Mucosa of descending colon (tissue), 3 donors: ENCODE results near the gene RABEP1. TPM values are rescaled to one million over a fixed set of nuclear protein-coding genes. Genes with fewer than 3 reads are reported as not detected.
A peak's percentile ranks its signal among the peaks of the same experiment; 100 is the strongest.
"Not testable (repeated sequence)": the region's sequence is repeated elsewhere in the genome, so short reads cannot be mapped to it uniquely, and the experiment has no call there.

Experiments used
- ATAC-seq: fragments of 200-7000 bp; cut with Tn5 transposase; one replicate; pipeline ENCODE4 v1.9.1; 2020; ENCODE audit warnings: mild to moderate bottlenecking, moderate library complexity
- DNase-seq, 3 donors: peaks; one replicate each; pipeline ENCODE4 v3.0.0-alpha.2; 2020
- H3K36me3 ChIP-seq: fragments of 200-600 bp; one replicate; pipeline ENCODE4 v1.8.0; 2021; ENCODE audit warnings: low read depth, mild to moderate bottlenecking
- H3K4me1 ChIP-seq: fragments of 200-600 bp; one replicate; pipeline ENCODE4 v1.8.0; 2021; ENCODE audit warnings: low read depth, mild to moderate bottlenecking
- H3K4me3 ChIP-seq: fragments of 200-600 bp; one replicate; pipeline ENCODE4 v1.8.0; 2021; ENCODE audit warnings: mild to moderate bottlenecking
- H3K9me3 ChIP-seq: fragments of 200-600 bp; one replicate; pipeline ENCODE4 v1.8.0; 2021; ENCODE audit warnings: mild to moderate bottlenecking
- intact Hi-C, 2 donors: fragments of 100-400 bp; cut with DNase I in 1 of 2; cut with micrococcal nuclease in 1 of 2; formaldehyde crosslinking; loops; one replicate each; pipeline versions ENCODE4 v1.11.0 to v1.11.1; 2022; cut with DNase I, micrococcal nuclease
- total RNA-seq, 3 donors: library from RNA; stranded (reverse); fragmentation: NEBNext Ultra II Directional in 2 of 3; extraction: Animal tissue kit (Norgen Biotek cat#: 25700) in 2 of 3; gene quantifications; one replicate each; pipeline versions ENCODE4 v1.2.1 to v1.2.4, GENCODE V29; 2021 to 2023
- TF ChIP-seq, protein P1 (sequence below): fragments of 200-600 bp; IDR thresholded peaks from one replicate; pipeline ENCODE4 v1.8.0; 2022; ENCODE audit warnings: antibody characterized with exemption, mild to moderate bottlenecking
- donor health status: DM: no; HTN: no; CAD: no; lungs with moderate emphysema.
- donor health status: DM: no; HTN: no; CAD: no.
- donor health status: DM: no; HTN: yes; CAD: no.

Gene RABEP1
- total RNA-seq, 3 donors from 2014 or later, result 24.9 to 53.4 (median 30.7) TPM

DNA sequence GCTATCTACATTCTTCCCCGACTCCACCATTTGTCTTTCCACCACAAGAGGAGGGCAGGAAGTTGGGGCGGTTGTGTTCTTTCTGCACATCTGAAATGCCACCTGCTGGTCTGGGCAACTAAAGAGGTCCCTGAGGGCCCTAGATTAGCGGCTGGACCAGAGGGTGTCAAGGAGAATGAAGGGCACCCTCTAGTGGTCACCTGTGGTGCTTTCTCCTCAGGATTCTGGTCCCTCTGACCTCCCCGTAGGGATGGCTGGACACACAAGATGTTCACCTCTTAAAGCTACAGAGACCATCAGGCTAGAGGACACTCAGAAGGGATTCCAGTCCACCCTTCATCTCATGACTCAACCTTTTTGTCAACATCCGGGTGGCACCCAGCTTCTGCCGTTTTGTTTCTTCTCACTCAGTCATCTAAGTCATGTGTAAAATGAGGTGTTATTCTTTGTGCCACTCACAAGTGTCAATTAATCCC, 44.5 kb upstream of the RABEP1 start:
- H3K4me1 ChIP-seq, result peaks cover 12% of the 10 kb centered on the region
- ATAC-seq (peak; percentile 73), DNase-seq (peak in 2 of 3 donors; percentile 41 to 82)
- H3K4me3 ChIP-seq, result no peak overlapping the region
- H3K9me3 ChIP-seq, result no peaks in the 10 kb centered on the region
- no peaks in the 10 kb centered on the region for H3K36me3 ChIP-seq
- intact Hi-C loops, result no loop called here
- TF ChIP-seq, protein P1, sequence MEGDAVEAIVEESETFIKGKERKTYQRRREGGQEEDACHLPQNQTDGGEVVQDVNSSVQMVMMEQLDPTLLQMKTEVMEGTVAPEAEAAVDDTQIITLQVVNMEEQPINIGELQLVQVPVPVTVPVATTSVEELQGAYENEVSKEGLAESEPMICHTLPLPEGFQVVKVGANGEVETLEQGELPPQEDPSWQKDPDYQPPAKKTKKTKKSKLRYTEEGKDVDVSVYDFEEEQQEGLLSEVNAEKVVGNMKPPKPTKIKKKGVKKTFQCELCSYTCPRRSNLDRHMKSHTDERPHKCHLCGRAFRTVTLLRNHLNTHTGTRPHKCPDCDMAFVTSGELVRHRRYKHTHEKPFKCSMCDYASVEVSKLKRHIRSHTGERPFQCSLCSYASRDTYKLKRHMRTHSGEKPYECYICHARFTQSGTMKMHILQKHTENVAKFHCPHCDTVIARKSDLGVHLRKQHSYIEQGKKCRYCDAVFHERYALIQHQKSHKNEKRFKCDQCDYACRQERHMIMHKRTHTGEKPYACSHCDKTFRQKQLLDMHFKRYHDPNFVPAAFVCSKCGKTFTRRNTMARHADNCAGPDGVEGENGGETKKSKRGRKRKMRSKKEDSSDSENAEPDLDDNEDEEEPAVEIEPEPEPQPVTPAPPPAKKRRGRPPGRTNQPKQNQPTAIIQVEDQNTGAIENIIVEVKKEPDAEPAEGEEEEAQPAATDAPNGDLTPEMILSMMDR, result peak; percentile 39

DNA sequence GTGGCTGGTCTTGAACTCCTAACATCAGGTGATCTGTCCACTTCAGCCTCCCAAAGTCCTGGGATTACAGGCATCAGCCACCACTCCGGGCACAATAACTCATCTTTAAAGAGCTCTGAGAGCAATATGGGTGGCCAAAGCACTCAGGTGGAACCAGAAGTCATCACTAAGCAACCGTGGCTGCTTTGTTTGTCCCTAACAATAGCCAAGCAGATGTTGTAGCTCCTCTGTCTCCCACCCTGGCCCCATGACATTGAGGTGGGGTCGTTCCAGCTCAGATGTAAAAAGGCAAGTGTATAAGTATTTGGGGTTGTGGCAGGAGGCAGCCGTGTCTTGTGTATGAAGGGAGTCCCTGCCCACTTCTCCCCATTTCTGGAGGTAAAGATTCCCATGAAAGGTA, 43.8 kb upstream of the RABEP1 start:
- no peaks in the 10 kb centered on the region for H3K36me3 ChIP-seq
- H3K4me3 ChIP-seq, result no peak overlapping the region
- intact Hi-C loops, result no loop called here
- TF ChIP-seq, protein P1, result no peak
- DNase-seq (no peak), ATAC-seq (no peak)
- no peaks in the 10 kb centered on the region for H3K9me3 ChIP-seq
- H3K4me1 ChIP-seq, result peaks cover 14% of the 10 kb centered on the region

DNA sequence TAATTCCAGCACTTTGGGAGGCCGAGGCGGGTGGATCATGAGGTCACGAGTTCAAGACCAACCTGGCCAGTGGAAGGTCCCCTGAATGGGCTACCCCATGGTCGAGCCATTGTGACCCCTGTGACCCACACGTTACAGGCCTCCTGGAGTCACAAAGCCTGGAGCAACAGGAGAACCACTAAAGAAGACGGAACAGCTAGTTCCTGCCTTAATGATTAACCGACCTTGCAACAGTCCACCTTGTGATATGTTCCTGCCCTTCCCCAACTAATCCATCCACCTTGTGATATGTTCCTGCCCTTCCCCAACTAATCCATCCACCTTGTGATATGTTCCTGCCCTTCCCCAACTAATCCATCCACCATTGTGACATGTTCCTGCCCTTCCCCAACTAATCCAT, 42.3 kb upstream of the RABEP1 start:
- DNase-seq, ATAC-seq, H3K36me3 ChIP-seq, H3K4me3 ChIP-seq, intact Hi-C loops, H3K9me3 ChIP-seq: not testable (repeated sequence)
- peaks cover 14% of the 10 kb centered on the region for H3K4me1 ChIP-seq

DNA sequence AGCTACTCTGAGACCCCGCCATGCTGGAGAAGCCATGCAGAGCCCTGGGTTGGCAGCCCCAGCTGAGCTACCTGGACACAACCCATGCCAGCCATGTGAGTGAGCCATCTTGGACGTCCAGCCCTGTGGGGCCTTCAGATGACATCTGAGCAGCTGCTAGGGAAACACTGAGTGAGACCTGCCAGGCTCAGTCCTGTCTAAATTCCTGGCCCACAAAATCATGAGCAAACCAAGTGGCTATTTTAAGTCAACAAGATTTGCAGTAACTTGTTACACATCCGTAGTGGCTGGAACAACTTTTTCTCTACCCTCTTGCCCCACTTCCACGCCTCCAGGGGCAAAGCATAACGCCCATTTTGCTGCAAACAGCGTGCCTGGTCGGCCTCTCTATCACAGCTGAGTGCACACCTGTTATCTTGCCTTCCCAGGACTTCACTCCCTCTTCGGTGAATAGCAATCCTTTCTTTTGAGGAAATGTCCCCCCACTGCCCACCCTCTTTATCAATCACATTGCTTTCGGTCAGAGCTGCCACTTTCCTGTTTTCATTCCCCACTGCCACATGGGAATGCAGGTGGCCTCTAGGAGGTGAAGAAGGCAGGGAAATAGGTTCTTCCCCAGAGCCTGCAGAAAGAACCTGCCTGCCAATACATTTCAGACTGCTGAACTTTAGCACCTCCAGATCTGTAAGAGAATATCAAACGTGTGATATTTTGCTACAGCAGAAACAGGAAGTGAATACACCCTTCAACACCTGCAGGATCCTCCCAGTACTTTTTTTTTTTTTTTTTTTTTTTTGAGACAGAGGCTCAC, 40.0 kb upstream of the RABEP1 start:
- intact Hi-C loops, result no loop called here
- ATAC-seq, result peak; percentile 94
- peak in 2 of 3 donors; percentile 41 to 49 for DNase-seq
- H3K4me3 ChIP-seq, result no peak overlapping the region
- H3K9me3 ChIP-seq, result no peaks in the 10 kb centered on the region
- no peaks in the 10 kb centered on the region for H3K36me3 ChIP-seq
- TF ChIP-seq, protein P1, result no peak
- H3K4me1 ChIP-seq, result peaks cover 14% of the 10 kb centered on the region

DNA sequence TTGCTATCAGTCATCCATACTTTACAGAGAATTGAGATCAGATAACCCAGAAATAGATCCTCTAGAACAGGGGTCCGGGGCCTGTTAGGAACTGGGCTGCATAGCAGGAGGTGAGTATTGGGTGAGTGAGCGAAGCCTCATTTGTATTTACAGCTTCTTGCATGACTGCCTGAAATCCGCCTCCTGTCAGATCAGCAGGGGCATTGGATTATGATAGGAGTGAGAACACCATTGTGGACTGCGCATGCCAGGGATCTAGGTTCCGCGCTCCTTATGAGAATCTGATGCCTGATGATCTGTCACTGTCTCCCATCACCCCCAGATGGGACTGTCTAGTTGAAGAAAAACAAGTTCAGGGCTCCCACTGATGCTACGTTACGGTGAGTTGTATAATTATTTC, 34.5 kb upstream of the RABEP1 start:
- Histone ChIP-seq H3K36me3 (no peaks in the 10 kb centered on the region), H3K4me1 (peaks cover 3% of the 10 kb centered on the region), H3K9me3 (no peaks in the 10 kb centered on the region), H3K4me3 (no peak overlapping the region)
- ATAC-seq, result no peak
- intact Hi-C loops, result no loop called here
- TF ChIP-seq, protein P1, result no peak
- no peak for DNase-seq

DNA sequence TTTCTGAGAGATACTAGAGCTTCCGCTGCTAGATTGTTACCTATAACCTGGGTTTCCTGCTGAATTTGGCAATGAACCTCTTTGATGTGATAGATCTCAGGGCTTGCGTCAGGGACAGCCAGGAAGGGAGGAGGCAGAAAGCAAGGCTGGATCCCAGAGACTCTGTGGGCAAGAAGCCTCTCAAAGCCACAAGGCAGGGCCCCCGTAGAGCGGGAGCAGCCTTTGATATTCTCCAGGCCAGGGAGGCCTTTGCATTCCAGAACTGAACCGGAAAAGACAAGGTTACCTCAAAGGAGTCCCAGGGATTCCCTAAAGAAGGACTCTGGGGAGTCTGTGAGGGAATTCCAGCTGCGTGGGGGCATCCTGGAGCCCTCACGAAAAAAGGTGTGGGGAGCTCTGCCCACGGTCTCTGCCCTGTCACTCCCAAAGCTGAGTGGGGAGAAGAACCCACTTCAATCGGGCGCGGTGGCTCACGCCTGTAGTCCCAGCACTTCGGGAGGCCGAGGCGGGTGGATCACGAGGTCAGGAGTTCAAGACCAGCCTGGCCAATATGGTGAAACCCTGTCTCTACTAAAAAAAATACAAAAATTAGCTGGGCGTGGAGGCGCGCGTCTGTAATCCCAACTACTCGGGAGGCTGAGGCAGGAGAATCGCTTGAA, 33.1 kb upstream of the RABEP1 start:
- H3K4me1 ChIP-seq, result no peaks in the 10 kb centered on the region
- intact Hi-C loops, result no loop called here
- no peaks in the 10 kb centered on the region for H3K9me3 ChIP-seq
- H3K4me3 ChIP-seq, result no peak overlapping the region
- ATAC-seq (no peak), DNase-seq (no peak)
- no peaks in the 10 kb centered on the region for H3K36me3 ChIP-seq
- TF ChIP-seq, protein P1, result no peak
